ENCODE measurements around the gene KCNQ5. TPM values are rescaled to one million over a fixed set of nuclear protein-coding genes. Genes with fewer than 3 reads are reported as not detected.

Gene KCNQ5
- total RNA-seq, 1 donor from 2014 or later: 1.5 TPM

- Mint-ChIP-seq H3K36me3 (ENCODE audit: unreplicated experiment) (no peaks in the 10 kb centered on the region), H3K27ac (ENCODE audit: unreplicated experiment) (no peak overlapping the region), H3K27me3 (ENCODE audit: unreplicated experiment) (no peaks in the 10 kb centered on the region), H3K4me1 (ENCODE audit: low read depth, unreplicated experiment) (peaks cover 3% of the 10 kb centered on the region), H3K4me3 (ENCODE audit: unreplicated experiment) (no peak overlapping the region), H3K9me3 (ENCODE audit: unreplicated experiment) (no peaks in the 10 kb centered on the region)
- DNase-seq: no peak
- TF ChIP-seq, protein P1, sequence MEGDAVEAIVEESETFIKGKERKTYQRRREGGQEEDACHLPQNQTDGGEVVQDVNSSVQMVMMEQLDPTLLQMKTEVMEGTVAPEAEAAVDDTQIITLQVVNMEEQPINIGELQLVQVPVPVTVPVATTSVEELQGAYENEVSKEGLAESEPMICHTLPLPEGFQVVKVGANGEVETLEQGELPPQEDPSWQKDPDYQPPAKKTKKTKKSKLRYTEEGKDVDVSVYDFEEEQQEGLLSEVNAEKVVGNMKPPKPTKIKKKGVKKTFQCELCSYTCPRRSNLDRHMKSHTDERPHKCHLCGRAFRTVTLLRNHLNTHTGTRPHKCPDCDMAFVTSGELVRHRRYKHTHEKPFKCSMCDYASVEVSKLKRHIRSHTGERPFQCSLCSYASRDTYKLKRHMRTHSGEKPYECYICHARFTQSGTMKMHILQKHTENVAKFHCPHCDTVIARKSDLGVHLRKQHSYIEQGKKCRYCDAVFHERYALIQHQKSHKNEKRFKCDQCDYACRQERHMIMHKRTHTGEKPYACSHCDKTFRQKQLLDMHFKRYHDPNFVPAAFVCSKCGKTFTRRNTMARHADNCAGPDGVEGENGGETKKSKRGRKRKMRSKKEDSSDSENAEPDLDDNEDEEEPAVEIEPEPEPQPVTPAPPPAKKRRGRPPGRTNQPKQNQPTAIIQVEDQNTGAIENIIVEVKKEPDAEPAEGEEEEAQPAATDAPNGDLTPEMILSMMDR (IDR thresholded peaks at IDR 0.05; ENCODE audit: partially characterized antibody, unreplicated experiment): no peak
Measured at GRCh38 chr6:72789145-72789544, 167.3 kb downstream of the KCNQ5 start.

GRCh38 chr6:72792692-72793091 lies 170.8 kb downstream of the KCNQ5 start:
- Mint-ChIP-seq H3K27me3 (ENCODE audit: unreplicated experiment) (no peaks in the 10 kb centered on the region), H3K9me3 (ENCODE audit: unreplicated experiment) (no peaks in the 10 kb centered on the region), H3K4me3 (ENCODE audit: unreplicated experiment) (no peak overlapping the region), H3K36me3 (ENCODE audit: unreplicated experiment) (no peaks in the 10 kb centered on the region), H3K4me1 (ENCODE audit: low read depth, unreplicated experiment) (peaks cover 3% of the 10 kb centered on the region), H3K27ac (ENCODE audit: unreplicated experiment) (no peak overlapping the region)
- no peak for DNase-seq
- TF ChIP-seq, protein P1 (IDR thresholded peaks at IDR 0.05; ENCODE audit: partially characterized antibody, unreplicated experiment): no peak

- Mint-ChIP-seq H3K9me3 (ENCODE audit: unreplicated experiment) (no peaks in the 10 kb centered on the region), H3K27me3 (ENCODE audit: unreplicated experiment) (no peaks in the 10 kb centered on the region), H3K36me3 (ENCODE audit: unreplicated experiment) (no peaks in the 10 kb centered on the region), H3K4me1 (ENCODE audit: low read depth, unreplicated experiment) (peaks cover 3% of the 10 kb centered on the region), H3K4me3 (ENCODE audit: unreplicated experiment) (no peak overlapping the region), H3K27ac (ENCODE audit: unreplicated experiment) (no peak overlapping the region)
- TF ChIP-seq, protein P1 (IDR thresholded peaks at IDR 0.05; ENCODE audit: partially characterized antibody, unreplicated experiment): no peak
- no peak for DNase-seq
Measured at GRCh38 chr6:72793641-72794395, 172.0 kb downstream of the KCNQ5 start.

DNA sequence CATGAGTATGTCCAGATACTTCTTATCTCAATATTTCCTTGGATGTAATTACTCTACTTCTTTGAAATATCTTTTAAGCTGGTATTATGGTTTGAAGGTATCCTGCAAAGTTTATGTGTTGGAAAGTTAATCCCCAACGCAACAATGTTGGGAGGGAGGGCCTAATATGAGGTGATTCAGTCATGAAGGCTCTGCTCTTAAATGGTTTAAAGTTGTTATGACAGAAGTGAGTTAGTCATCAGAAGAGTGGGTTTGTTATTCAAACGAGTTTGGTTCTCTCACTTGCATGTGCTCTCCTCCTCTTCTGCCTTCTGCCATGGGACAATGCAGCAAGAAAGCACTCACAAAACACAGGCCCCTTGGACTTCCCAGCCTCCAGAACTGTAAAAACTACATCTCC lies 176.3 kb downstream of the KCNQ5 start:
- TF ChIP-seq, protein P1 (IDR thresholded peaks at IDR 0.05; ENCODE audit: partially characterized antibody, unreplicated experiment): no peak
- H3K27me3 Mint-ChIP-seq (ENCODE audit: unreplicated experiment): no peaks in the 10 kb centered on the region
- DNase-seq: no peak
- no peak overlapping the region for H3K4me3 Mint-ChIP-seq (ENCODE audit: unreplicated experiment)
- H3K9me3 Mint-ChIP-seq (ENCODE audit: unreplicated experiment): peaks cover 1% of the 10 kb centered on the region
- peaks cover 4% of the 10 kb centered on the region for H3K36me3 Mint-ChIP-seq (ENCODE audit: unreplicated experiment)
- H3K4me1 Mint-ChIP-seq (ENCODE audit: low read depth, unreplicated experiment): no peaks in the 10 kb centered on the region
- H3K27ac Mint-ChIP-seq (ENCODE audit: unreplicated experiment): no peak overlapping the region

DNA sequence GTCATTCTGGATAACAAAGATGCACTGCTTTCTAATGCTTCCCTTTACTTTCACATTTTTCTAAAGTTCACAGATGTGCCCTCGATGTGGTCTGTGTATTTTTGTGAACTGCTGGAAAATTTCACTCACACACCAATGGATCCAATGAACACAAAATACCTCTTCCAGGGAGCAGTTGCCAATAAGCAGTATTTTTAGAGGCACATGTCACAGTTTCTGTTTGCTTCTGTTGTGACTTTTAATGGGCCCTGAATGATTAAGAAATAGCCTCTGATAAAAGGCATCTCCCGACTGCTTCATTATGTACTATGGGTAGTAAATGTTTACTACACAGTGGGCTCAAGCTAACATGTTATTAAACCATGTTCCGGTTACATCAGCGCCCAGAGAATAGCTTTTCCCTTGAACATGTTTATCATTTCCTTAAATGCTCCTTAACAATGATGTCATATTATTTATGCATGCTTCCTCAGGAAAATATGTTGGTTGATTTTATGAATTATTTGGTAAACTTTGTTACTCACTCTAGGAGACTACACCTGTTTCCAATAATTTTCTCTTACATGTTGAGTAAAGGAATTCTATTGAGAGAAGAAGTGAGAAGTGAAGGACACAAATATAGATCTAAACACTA lies 188.0 kb downstream of the KCNQ5 start:
- H3K27ac Mint-ChIP-seq (ENCODE audit: unreplicated experiment): no peak overlapping the region
- H3K27me3 Mint-ChIP-seq (ENCODE audit: unreplicated experiment): no peaks in the 10 kb centered on the region
- H3K36me3 Mint-ChIP-seq (ENCODE audit: unreplicated experiment): no peaks in the 10 kb centered on the region
- no peaks in the 10 kb centered on the region for H3K4me1 Mint-ChIP-seq (ENCODE audit: low read depth, unreplicated experiment)
- H3K9me3 Mint-ChIP-seq (ENCODE audit: unreplicated experiment): peaks cover 1% of the 10 kb centered on the region
- no peak for DNase-seq
- no peak overlapping the region for H3K4me3 Mint-ChIP-seq (ENCODE audit: unreplicated experiment)
- TF ChIP-seq, protein P1 (IDR thresholded peaks at IDR 0.05; ENCODE audit: partially characterized antibody, unreplicated experiment): no peak
